HepG2 (cell line): ENCODE results near the gene ST6GALNAC4. TPM values are rescaled to one million over a fixed set of nuclear protein-coding genes. Genes with fewer than 3 reads are reported as not detected.
A peak's percentile ranks its signal among the peaks of the same experiment; 100 is the strongest.

ENCODE experiments used
- CBX2 ChIP-seq, 2 experiments: fragments of 200-600 bp in 1 of 2; sonication (generic); formaldehyde crosslinking in 1 of 2; IDR thresholded peaks; 2 replicates each; pipeline versions ENCODE4 v1.7.0 to v1.8.1; 2018 to 2022; ENCODE audit warnings: low read depth in 2 of 2, low read length in 1 of 2, mild to moderate bottlenecking in 1 of 2, missing genetic modification reagents in 1 of 2
- CENPX ChIP-seq: sonication (generic); formaldehyde crosslinking; IDR thresholded peaks from 2 replicates; pipeline ENCODE4 v1.9.0; 2021; ENCODE audit warnings: mild to moderate bottlenecking, missing genetic modification reagents, moderate library complexity
- HDAC2 ChIP-seq: sonication (generic); formaldehyde crosslinking; IDR thresholded peaks from 2 replicates; pipeline ENCODE4 v1.4.0; 2020; ENCODE audit warnings: missing genetic modification reagents
- KDM6A ChIP-seq: IDR thresholded peaks from 2 replicates; pipeline ENCODE4 v1.6.1; 2016; ENCODE audit warnings: low read depth
- MEF2D ChIP-seq: sonication (generic); formaldehyde crosslinking; IDR thresholded peaks from 2 replicates; pipeline ENCODE4 v1.5.1; 2020; ENCODE audit warnings: mild to moderate bottlenecking, missing genetic modification reagents
- NR2C2 ChIP-seq: sonication (generic); formaldehyde crosslinking; IDR thresholded peaks from 2 replicates; pipeline ENCODE4 v1.4.0; 2020; ENCODE audit warnings: missing genetic modification reagents, mild to moderate bottlenecking, moderate library complexity, borderline replicate concordance
- PHF20 ChIP-seq: sonication (generic); formaldehyde crosslinking; IDR thresholded peaks from 2 replicates; pipeline ENCODE4 v1.5.0; 2020; ENCODE audit warnings: mild to moderate bottlenecking, missing genetic modification reagents
- SALL1 ChIP-seq: sonication (generic); formaldehyde crosslinking; IDR thresholded peaks from 2 replicates; pipeline ENCODE4 v1.8.0; 2022; ENCODE audit warnings: mild to moderate bottlenecking, missing genetic modification reagents
- SNRNP70 ChIP-seq: fragments of 200-400 bp; formaldehyde crosslinking; IDR thresholded peaks from 2 replicates; pipeline ENCODE4 v1.6.1; 2017; ENCODE audit warnings: mild to moderate bottlenecking, low read depth, low read length, moderate library complexity
- SP5 ChIP-seq: IDR thresholded peaks from 2 replicates; pipeline ENCODE4 v1.6.1; 2016; ENCODE audit warnings: low read depth, borderline replicate concordance
- polyA plus RNA-seq, 8 experiments: library from polyadenylated mRNA; depleted of rRNA in 3 of 8; stranded (reverse) in 7 of 8; unstranded in 1 of 8; fragments of >200 nt; fragmentation: Illumina TruSeq in 4 of 8; extraction: Trizol in 4 of 8; gene quantifications; 2 replicates each; pipeline versions ENCODE4 v1.2.1 to v1.2.3, GENCODE V29; 2011 to 2016; ENCODE audit warnings: low read depth in 4 of 8, missing spikeins in 1 of 8, mixed read lengths in 1 of 8; ENCODE audit not compliant: insufficient read depth in 1 of 8
- total RNA-seq, 5 experiments: library from RNA; depleted of rRNA; stranded (reverse); fragments of >200 nt; fragmentation: Illumina TruSeq; extraction: Trizol; gene quantifications; 2 replicates each; pipeline ENCODE4 v1.2.3, GENCODE V29; 2016; ENCODE audit warnings: low read depth in 1 of 5
- TF ChIP-seq, protein P1 (sequence below): sonication (generic); formaldehyde crosslinking; IDR thresholded peaks from 2 replicates; pipeline ENCODE4 v1.5.1; 2020; ENCODE audit warnings: mild to moderate bottlenecking, missing genetic modification reagents, borderline replicate concordance
- TF ChIP-seq, protein P2 (sequence below): sonication (generic); formaldehyde crosslinking; IDR thresholded peaks from 2 replicates; pipeline ENCODE4 v1.4.0; 2020; ENCODE audit warnings: missing genetic modification reagents, borderline replicate concordance
- TF ChIP-seq, protein P3 (sequence below): sonication (generic); formaldehyde crosslinking; IDR thresholded peaks from 2 replicates; pipeline ENCODE4 v1.8.1; 2023; ENCODE audit warnings: mild to moderate bottlenecking, missing genetic modification reagents
- TF ChIP-seq, protein P4 (sequence below): sonication (generic); formaldehyde crosslinking; IDR thresholded peaks from 2 replicates; pipeline ENCODE4 v1.9.0; 2021; ENCODE audit warnings: missing genetic modification reagents, borderline replicate concordance

Gene ST6GALNAC4
- total and polyA plus RNA-seq, 2 of the 13 experiments (the other 11 are each of a cell fraction or from before 2014, with no cell fraction given) = 18.8 to 27.7 TPM

DNA sequence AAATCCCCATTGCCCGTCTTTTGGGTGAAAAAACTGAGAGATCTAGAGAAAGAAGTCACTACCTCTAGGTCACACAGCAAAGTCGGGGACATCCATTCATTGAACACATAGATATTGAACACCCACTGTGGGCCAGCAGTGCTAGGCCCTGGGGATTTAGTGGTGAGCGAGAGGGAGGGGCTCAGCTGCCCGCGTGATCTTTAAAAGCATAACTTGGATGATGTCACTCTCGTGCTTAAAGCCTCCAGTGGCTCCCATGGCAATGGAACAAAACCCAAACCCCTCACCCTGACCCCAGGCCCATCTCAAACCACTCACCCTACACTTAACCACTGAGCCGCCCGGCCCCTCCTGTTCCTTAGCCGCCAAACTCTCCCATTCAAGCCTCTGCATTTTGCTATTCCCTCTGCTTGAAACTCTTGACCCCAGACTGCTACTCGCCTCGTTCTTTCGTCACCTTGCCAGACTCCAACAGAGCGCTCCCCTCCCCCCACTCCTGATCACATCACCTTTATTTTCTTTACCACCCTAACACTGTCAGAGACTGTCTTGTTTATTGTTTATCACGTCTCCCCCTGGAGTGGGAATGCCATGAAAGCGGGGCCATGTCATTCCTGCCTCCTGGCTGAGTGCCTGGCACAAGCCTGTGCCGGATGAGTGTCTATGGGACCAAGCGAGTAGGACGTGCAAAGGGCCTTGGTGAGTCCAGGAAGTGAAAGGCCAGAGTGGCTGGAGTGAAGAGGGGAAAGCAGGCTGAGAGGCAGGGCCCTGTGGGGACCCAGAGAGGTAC is 14.4 kb upstream of the ST6GALNAC4 start (continued):
- TF ChIP-seq, protein P1, sequence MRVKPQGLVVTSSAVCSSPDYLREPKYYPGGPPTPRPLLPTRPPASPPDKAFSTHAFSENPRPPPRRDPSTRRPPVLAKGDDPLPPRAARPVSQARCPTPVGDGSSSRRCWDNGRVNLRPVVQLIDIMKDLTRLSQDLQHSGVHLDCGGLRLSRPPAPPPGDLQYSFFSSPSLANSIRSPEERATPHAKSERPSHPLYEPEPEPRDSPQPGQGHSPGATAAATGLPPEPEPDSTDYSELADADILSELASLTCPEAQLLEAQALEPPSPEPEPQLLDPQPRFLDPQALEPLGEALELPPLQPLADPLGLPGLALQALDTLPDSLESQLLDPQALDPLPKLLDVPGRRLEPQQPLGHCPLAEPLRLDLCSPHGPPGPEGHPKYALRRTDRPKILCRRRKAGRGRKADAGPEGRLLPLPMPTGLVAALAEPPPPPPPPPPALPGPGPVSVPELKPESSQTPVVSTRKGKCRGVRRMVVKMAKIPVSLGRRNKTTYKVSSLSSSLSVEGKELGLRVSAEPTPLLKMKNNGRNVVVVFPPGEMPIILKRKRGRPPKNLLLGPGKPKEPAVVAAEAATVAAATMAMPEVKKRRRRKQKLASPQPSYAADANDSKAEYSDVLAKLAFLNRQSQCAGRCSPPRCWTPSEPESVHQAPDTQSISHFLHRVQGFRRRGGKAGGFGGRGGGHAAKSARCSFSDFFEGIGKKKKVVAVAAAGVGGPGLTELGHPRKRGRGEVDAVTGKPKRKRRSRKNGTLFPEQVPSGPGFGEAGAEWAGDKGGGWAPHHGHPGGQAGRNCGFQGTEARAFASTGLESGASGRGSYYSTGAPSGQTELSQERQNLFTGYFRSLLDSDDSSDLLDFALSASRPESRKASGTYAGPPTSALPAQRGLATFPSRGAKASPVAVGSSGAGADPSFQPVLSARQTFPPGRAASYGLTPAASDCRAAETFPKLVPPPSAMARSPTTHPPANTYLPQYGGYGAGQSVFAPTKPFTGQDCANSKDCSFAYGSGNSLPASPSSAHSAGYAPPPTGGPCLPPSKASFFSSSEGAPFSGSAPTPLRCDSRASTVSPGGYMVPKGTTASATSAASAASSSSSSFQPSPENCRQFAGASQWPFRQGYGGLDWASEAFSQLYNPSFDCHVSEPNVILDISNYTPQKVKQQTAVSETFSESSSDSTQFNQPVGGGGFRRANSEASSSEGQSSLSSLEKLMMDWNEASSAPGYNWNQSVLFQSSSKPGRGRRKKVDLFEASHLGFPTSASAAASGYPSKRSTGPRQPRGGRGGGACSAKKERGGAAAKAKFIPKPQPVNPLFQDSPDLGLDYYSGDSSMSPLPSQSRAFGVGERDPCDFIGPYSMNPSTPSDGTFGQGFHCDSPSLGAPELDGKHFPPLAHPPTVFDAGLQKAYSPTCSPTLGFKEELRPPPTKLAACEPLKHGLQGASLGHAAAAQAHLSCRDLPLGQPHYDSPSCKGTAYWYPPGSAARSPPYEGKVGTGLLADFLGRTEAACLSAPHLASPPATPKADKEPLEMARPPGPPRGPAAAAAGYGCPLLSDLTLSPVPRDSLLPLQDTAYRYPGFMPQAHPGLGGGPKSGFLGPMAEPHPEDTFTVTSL = no peak
- TF ChIP-seq SALL1 (CRISPR knock-in tag) (peak; percentile 20; the same call in 1 of the 2 replicates), KDM6A (CRISPR knock-in tag) (no peak), SNRNP70 (no peak), CENPX (CRISPR knock-in tag) (no peak), HDAC2 (CRISPR knock-in tag) (no peak), CBX2 (IDR thresholded peaks at IDR 0.05; ENCODE audit: low read depth, low read length) (no peak), CBX2 (CRISPR knock-in tag; IDR thresholded peaks at IDR 0.05; ENCODE audit: low read depth) (no peak), SP5 (no peak), NR2C2 (CRISPR knock-in tag) (0 out of 2 replicates have a peak, but pooled peaks have one; percentile 19), MEF2D (CRISPR knock-in tag) (no peak), PHF20 (CRISPR knock-in tag) (no peak)
- TF ChIP-seq, protein P2, sequence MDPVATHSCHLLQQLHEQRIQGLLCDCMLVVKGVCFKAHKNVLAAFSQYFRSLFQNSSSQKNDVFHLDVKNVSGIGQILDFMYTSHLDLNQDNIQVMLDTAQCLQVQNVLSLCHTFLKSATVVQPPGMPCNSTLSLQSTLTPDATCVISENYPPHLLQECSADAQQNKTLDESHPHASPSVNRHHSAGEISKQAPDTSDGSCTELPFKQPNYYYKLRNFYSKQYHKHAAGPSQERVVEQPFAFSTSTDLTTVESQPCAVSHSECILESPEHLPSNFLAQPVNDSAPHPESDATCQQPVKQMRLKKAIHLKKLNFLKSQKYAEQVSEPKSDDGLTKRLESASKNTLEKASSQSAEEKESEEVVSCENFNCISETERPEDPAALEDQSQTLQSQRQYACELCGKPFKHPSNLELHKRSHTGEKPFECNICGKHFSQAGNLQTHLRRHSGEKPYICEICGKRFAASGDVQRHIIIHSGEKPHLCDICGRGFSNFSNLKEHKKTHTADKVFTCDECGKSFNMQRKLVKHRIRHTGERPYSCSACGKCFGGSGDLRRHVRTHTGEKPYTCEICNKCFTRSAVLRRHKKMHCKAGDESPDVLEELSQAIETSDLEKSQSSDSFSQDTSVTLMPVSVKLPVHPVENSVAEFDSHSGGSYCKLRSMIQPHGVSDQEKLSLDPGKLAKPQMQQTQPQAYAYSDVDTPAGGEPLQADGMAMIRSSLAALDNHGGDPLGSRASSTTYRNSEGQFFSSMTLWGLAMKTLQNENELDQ (CRISPR knock-in tag) = no peak
- TF ChIP-seq, protein P3, sequence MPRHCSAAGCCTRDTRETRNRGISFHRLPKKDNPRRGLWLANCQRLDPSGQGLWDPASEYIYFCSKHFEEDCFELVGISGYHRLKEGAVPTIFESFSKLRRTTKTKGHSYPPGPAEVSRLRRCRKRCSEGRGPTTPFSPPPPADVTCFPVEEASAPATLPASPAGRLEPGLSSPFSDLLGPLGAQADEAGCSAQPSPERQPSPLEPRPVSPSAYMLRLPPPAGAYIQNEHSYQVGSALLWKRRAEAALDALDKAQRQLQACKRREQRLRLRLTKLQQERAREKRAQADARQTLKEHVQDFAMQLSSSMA (CRISPR knock-in tag) = 0 out of 2 replicates have a peak, but pooled peaks have one; percentile 74
- TF ChIP-seq, protein P4, sequence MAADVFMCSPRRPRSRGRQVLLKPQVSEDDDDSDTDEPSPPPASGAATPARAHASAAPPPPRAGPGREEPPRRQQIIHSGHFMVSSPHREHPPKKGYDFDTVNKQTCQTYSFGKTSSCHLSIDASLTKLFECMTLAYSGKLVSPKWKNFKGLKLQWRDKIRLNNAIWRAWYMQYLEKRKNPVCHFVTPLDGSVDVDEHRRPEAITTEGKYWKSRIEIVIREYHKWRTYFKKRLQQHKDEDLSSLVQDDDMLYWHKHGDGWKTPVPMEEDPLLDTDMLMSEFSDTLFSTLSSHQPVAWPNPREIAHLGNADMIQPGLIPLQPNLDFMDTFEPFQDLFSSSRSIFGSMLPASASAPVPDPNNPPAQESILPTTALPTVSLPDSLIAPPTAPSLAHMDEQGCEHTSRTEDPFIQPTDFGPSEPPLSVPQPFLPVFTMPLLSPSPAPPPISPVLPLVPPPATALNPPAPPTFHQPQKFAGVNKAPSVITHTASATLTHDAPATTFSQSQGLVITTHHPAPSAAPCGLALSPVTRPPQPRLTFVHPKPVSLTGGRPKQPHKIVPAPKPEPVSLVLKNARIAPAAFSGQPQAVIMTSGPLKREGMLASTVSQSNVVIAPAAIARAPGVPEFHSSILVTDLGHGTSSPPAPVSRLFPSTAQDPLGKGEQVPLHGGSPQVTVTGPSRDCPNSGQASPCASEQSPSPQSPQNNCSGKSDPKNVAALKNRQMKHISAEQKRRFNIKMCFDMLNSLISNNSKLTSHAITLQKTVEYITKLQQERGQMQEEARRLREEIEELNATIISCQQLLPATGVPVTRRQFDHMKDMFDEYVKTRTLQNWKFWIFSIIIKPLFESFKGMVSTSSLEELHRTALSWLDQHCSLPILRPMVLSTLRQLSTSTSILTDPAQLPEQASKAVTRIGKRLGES (CRISPR knock-in tag) = no peak
